Measurements from ENCODE around the gene C6orf89. TPM values are rescaled to one million over a fixed set of nuclear protein-coding genes. Genes with fewer than 3 reads are reported as not detected.

C6orf89 gene
- polyA plus RNA-seq, 1 donor from 2014 or later: 24.6 TPM

DNA sequence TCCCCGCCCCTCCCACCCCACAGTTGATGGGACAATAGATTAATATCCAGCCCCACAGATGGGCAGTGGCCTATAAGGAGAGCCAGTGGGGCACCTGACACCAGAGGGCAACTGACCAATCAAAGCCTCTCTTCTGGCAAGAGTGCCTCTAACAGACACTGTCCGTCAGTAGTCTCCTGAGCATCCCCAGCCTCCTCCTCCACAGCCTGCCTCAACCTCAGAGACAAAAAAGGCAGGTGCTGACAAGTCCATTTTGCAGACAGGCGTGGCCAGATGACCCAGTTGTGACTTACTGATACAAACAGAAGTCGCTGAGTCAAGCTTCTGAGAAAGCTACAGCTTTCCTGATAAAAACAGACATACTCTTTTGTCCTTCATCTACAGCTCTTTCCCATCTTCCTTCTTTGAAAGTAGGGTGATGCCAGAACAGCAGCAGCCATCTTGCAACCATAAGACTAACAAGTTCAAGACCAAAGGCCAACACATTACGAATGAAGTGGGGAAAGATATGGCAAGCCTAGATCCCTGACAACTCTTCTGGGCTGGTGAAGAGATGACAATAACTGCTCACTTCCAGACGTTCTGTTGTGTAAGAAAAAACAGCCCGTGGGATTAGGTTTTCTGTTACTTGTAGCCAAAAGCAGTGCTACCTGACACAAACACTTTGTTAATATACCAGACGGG, 23.4 kb upstream of the C6orf89 start:
- Histone ChIP-seq H3K36me3 (ENCODE audit: insufficient read depth, low read length) (no peaks in the 10 kb centered on the region), H3K9me2 (ENCODE audit: insufficient read depth, low read length) (no peaks in the 10 kb centered on the region), H3K79me2 (replicated peaks; ENCODE audit: insufficient read depth, low read length) (peaks cover 6% of the 10 kb centered on the region), H3K27me3 (ENCODE audit: insufficient read depth, low read depth, low read length) (no peaks in the 10 kb centered on the region), H3K9me3 (ENCODE audit: low read length) (no peaks in the 10 kb centered on the region), H3K27ac (ENCODE audit: low read length) (no peak overlapping the region), H3F3A (ENCODE audit: insufficient read depth, low read length, poor library complexity, severe bottlenecking) (no peaks in the 10 kb centered on the region), H2AFZ (ENCODE audit: low read depth, low read length) (no peak overlapping the region), H3K9ac (ENCODE audit: low read length) (no peak overlapping the region), H4K20me1 (ENCODE audit: insufficient read depth) (no peaks in the 10 kb centered on the region), H3K4me3 (ENCODE audit: low read length) (no peak overlapping the region), H3K4me2 (ENCODE audit: low read length) (no peak overlapping the region)
- no peak for TF ChIP-seq RAD21 (conservative IDR thresholded peaks at IDR 0.05)

DNA sequence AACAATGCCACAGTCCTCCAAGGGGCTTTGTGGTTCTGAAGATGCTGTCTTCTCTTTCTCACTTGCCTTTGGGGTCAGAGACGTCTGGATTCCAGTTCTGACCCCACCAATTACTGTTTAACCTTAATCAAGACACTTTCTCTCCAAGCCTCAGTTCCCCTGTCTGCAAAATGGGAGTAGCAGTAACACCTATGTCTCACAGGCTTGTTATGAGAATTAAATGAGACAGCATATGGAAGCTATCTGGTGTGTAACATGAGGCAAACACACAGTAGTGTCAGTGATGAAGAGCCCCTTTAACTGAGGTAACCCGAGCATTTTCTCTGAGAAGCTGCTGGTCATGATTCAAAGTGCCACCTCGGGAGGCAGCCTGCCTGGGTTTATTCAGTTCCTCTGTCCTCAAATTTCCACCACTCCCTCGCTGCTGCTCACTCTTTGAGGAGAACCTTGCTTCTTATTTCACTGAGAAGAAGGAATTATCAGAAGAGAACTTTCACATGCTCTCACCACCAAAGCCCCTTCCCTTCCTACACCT, 22.8 kb upstream of the C6orf89 start:
- Histone ChIP-seq H3K4me3 (ENCODE audit: low read length) (no peak overlapping the region), H3K27me3 (ENCODE audit: insufficient read depth, low read depth, low read length) (no peaks in the 10 kb centered on the region), H3K36me3 (ENCODE audit: insufficient read depth, low read length) (no peaks in the 10 kb centered on the region), H3F3A (ENCODE audit: insufficient read depth, low read length, poor library complexity, severe bottlenecking) (no peaks in the 10 kb centered on the region), H3K9me3 (ENCODE audit: low read length) (no peaks in the 10 kb centered on the region), H3K79me2 (replicated peaks; ENCODE audit: insufficient read depth, low read length) (peaks cover 12% of the 10 kb centered on the region), H2AFZ (ENCODE audit: low read depth, low read length) (no peak overlapping the region), H4K20me1 (ENCODE audit: insufficient read depth) (no peaks in the 10 kb centered on the region), H3K9ac (ENCODE audit: low read length) (no peak overlapping the region), H3K9me2 (ENCODE audit: insufficient read depth, low read length) (no peaks in the 10 kb centered on the region), H3K4me2 (ENCODE audit: low read length) (no peak overlapping the region), H3K27ac (ENCODE audit: low read length) (no peak overlapping the region)
- TF ChIP-seq POLR2AphosphoS5 (IDR thresholded peaks at IDR 0.05) (no peak), SMC3 (conservative IDR thresholded peaks at IDR 0.05; ENCODE audit: poor library complexity) (no peak), REST (IDR thresholded peaks at IDR 0.05; ENCODE audit: borderline replicate concordance) (no peak), RAD21 (conservative IDR thresholded peaks at IDR 0.05) (no peak), EP300 (conservative IDR thresholded peaks at IDR 0.05; ENCODE audit: poor library complexity, severe bottlenecking) (no peak), MXI1 (conservative IDR thresholded peaks at IDR 0.05; ENCODE audit: poor library complexity, severe bottlenecking) (no peak), EZH2 (IDR thresholded peaks at IDR 0.05; ENCODE audit: borderline replicate concordance, insufficient read depth, low read length, poor library complexity, severe bottlenecking) (no peak), TAF1 (IDR thresholded peaks at IDR 0.05; ENCODE audit: low read depth) (no peak)
- TF ChIP-seq, protein P1, sequence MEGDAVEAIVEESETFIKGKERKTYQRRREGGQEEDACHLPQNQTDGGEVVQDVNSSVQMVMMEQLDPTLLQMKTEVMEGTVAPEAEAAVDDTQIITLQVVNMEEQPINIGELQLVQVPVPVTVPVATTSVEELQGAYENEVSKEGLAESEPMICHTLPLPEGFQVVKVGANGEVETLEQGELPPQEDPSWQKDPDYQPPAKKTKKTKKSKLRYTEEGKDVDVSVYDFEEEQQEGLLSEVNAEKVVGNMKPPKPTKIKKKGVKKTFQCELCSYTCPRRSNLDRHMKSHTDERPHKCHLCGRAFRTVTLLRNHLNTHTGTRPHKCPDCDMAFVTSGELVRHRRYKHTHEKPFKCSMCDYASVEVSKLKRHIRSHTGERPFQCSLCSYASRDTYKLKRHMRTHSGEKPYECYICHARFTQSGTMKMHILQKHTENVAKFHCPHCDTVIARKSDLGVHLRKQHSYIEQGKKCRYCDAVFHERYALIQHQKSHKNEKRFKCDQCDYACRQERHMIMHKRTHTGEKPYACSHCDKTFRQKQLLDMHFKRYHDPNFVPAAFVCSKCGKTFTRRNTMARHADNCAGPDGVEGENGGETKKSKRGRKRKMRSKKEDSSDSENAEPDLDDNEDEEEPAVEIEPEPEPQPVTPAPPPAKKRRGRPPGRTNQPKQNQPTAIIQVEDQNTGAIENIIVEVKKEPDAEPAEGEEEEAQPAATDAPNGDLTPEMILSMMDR (IDR thresholded peaks at IDR 0.05; ENCODE audit: poor library complexity, severe bottlenecking): no peak

All from neural cell (in vitro differentiated cells).